H54 (cell line): Measurements from ENCODE around the gene KCNJ18.
"Not testable (repeated sequence)": the region's sequence is repeated elsewhere in the genome, so short reads cannot be mapped to it uniquely, and the experiment has no call there.

Source experiments
- DNase-seq: peaks from one replicate; pipeline ENCODE4 v3.0.0; 2011; ENCODE audit warnings: low spot score, mixed read lengths; ENCODE audit not compliant: insufficient read length
- FAIRE-seq: peaks from 3 replicates; lab custom pipeline; 2011; peaks lifted over from hg19 to GRCh38; lab: Jason Lieb, UNC
- POLR2A ChIP-seq: IDR thresholded peaks from 2 replicates; pipeline ENCODE4 v1.6.1; 2011; ENCODE audit warnings: low read depth, mild to moderate bottlenecking, low read length

KCNJ18 gene

DNA sequence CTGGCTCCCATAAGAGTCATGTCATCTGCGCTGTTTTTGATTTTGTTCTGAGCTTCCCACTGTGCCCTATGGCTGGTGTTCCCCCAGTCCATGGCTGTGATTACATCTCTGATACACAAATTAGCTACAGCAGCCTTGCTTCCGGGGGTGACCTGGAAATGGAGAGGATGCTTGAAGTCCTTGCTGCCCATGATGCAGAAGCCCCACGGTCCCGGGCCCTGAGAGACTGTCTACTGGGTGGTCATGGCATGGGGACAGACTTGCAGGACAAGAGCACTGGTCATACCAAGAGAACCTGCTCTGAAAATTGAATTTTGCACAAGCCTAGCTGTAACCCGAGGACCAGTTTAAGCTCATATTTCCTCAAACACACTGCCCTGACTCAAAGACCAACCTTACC, 38.8 kb downstream of the KCNJ18 start:
- FAIRE-seq, DNase-seq: not testable (repeated sequence)

GRCh38 chr17:21733931-21734330, 41.6 kb downstream of the KCNJ18 start:
- FAIRE-seq, DNase-seq: not testable (repeated sequence)

DNA sequence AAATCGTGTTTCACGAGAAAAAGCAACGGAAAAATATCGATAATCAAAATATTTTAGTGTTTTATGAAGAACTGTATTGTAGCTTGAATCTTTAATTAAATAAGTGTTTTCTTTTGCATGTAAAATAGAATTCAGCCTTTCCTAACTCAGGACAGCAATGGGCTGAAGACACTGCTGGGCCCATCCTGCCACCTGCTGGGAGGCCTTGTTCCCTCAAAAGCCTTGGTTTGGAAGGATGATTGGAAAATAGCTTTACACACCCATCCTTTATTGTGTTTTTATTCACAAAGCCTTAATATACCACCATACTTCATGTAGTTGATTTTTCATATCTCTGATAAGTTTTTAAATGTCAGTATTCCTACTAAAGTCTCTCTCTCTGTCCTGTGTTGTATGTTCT, 43.5 kb downstream of the KCNJ18 start:
- DNase-seq, FAIRE-seq: not testable (repeated sequence)

- not testable (repeated sequence) for FAIRE-seq, DNase-seq
Measured at GRCh38 chr17:21737015-21737580, 44.8 kb downstream of the KCNJ18 start.

GRCh38 chr17:21738241-21738640, 45.9 kb downstream of the KCNJ18 start:
- FAIRE-seq, DNase-seq: not testable (repeated sequence)

- not testable (repeated sequence) for DNase-seq, FAIRE-seq
Measured at GRCh38 chr17:21738877-21739474, 46.7 kb downstream of the KCNJ18 start.

GRCh38 chr17:21739485-21739884, 47.2 kb downstream of the KCNJ18 start:
- DNase-seq, FAIRE-seq: not testable (repeated sequence)

DNA sequence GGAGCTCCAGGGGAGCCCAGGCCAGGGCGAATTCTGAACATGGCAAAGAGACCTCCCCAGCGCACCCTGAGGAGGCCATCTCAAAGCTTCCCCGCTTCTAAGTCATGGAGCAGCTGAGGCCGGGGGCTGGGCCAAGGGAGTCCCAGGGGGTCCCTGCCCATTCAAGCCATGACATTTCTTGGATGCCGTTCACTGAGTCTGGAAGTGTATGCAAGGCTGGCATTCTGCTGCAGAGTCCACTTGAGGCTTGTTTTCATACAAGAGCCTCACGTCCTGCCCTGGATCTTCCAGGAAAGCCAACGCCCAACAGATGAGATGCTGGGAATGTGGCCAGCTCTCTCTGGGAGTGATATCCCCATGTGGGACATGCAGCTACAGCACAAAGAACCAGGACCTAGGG, 48.5 kb downstream of the KCNJ18 start:
- not testable (repeated sequence) for DNase-seq, FAIRE-seq

GRCh38 chr17:21741520-21741919, 49.2 kb downstream of the KCNJ18 start:
- FAIRE-seq, DNase-seq: not testable (repeated sequence)

- no peak for DNase-seq
- no peak for FAIRE-seq
- no peak for TF ChIP-seq POLR2A
Measured at GRCh38 chr17:21742326-21742725, 50.0 kb downstream of the KCNJ18 start.

- not testable (repeated sequence) for FAIRE-seq, DNase-seq
Measured at GRCh38 chr17:21744151-21744550, 51.8 kb downstream of the KCNJ18 start.

DNA sequence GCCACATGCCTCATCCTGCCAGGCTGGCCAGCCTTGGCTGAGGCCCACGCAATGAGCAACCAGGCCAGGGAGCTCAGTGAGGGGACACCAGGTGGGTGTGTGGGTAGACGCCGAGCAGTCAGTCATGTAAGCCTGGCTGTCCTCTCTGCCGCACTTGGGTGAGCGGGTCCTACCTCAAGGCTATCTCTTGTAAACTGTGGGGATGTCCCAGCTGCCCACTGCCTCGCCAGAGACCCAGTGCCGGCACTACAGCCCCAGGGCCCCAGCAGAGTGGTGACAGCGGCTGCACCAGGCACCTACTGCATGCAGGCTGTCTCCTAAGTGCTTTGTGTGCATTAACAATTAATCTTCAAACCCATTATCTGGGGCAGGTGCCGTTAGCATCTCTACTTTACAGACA, 52.3 kb downstream of the KCNJ18 start:
- not testable (repeated sequence) for DNase-seq, FAIRE-seq

GRCh38 chr17:21745385-21746054, 53.2 kb downstream of the KCNJ18 start:
- FAIRE-seq, DNase-seq: not testable (repeated sequence)

GRCh38 chr17:21746415-21746814, 54.1 kb downstream of the KCNJ18 start:
- not testable (repeated sequence) for FAIRE-seq, DNase-seq

- not testable (repeated sequence) for DNase-seq, FAIRE-seq
Measured at GRCh38 chr17:21747195-21747915, 55.0 kb downstream of the KCNJ18 start.

- FAIRE-seq, DNase-seq: not testable (repeated sequence)
Measured at GRCh38 chr17:21748686-21749085, 56.4 kb downstream of the KCNJ18 start.

DNA sequence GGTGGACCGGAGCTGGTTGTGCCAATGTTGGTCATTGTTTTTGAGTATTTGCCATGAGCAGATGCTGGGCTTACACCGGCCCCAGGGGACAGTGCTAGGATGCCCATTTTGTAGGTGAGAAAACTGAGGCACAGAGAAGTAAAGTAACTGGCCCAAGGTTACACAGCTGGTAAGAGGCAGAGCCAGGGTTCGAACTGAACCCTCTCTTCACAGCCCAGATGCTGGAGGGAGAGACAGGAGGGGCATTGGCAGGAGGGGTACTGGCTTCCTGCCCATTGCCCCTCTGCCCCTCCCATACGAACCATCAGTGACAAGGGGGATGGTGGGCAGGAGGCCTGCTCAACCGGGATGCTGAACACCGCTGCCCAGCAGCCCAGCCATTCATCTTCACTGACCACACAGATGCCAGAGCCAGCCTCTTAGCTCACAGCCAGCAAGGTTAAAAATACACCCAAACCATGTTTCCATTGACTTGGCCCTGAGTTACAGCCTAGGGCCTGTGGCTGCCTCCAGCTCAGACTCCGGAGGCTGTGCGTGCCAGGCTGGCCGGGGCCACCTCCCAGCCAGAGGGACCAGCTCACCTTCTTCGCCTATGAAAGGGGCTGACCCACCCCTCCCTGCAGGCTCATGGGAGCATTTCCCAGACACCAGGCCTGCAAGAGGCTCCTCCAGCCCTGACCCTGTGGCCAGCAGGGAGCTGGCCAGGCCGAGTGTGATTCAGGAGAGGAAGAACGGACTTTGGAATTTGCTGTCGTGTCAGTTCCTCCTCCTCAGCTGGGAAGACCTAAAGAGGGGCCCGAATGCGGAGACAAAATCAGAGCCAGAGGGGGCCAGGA, 57.6 kb downstream of the KCNJ18 start:
- DNase-seq, FAIRE-seq: not testable (repeated sequence)

- FAIRE-seq, DNase-seq: not testable (repeated sequence)
Measured at GRCh38 chr17:21751111-21751510, 58.8 kb downstream of the KCNJ18 start.
